Erythroblast (primary cell): ENCODE measurements around the gene ZNF488.

Experiments used
- DNase-seq, 2 experiments: peaks; one replicate each; lab custom pipeline; 2025; lab: John Stamatoyannopoulos, UW
- GATA1 ChIP-seq: IDR thresholded peaks from 2 replicates; pipeline ENCODE4 v1.6.1; 2011; ENCODE audit warnings: low read depth, mild to moderate bottlenecking, control low read depth, low read length, moderate library complexity
- POLR2A ChIP-seq: IDR thresholded peaks from 2 replicates; pipeline ENCODE4 v1.6.1; 2011; ENCODE audit warnings: mild to moderate bottlenecking, low read length

ZNF488 gene

DNA sequence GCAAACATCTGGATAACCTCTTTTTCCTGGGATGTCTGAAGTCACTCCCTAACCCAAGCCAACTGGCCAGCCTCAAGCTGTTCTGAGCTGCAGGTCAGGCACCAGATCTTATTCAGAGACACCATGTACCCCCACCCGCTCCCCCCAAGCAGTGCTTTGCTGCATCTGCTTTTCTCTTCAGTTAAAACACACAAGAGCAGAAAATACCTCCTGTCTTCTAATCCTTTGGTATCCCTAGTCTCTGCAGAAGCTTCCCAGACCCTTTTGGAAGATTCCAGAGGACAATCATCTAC lies 3.0 kb downstream of the ZNF488 start:
- TF ChIP-seq GATA1 (no peak), POLR2A (no peak)
- DNase-seq = no peak

- no peak for TF ChIP-seq GATA1
- TF ChIP-seq POLR2A = no peak
- no peak for DNase-seq
Measured at GRCh38 chr10:47380341-47381102, 3.6 kb downstream of the ZNF488 start.

DNA sequence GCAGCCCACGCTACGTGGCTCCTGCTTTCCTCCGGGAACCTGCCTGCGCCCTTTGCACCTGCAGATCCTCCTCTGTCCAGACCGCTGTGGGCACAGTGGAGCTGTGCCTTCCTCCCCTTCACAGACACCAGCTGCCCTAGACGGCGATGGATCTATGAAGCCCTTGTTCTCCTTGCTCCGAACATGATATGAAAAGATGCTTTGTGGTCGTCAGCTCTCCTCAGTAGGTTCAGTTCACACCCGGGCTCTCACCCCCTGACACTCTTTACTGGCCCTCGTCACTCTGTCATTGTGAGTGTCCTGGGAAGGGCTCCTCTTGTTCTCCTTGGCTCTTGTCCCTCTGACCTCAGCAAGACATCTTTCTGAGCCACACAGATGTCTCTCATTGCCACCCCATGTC lies 4.2 kb downstream of the ZNF488 start:
- TF ChIP-seq GATA1 (no peak), POLR2A (no peak)
- no peak for DNase-seq

DNA sequence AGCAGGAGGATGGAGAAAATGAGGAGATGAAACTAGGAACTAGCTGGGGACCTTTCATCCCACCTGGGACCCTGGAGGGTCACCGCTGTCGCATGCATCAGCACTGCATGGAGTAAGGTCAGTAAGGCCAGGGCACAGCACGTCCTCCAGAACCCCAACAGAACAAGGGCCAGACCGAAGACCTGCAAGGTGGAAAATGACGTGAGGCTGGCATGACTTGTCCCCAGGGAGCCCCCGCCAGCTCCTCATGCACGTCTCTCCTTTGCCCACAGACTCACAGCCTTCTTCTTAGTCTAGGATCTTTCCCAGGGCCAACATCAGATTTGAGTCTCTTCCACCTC lies 4.7 kb downstream of the ZNF488 start:
- DNase-seq = no peak

GRCh38 chr10:47378606-47379444 lies 5.3 kb downstream of the ZNF488 start:
- no peak for DNase-seq
- no peak for TF ChIP-seq GATA1
- TF ChIP-seq POLR2A = no peak

More for the DNA sequence above, 4.7 kb downstream of the ZNF488 start:
- TF ChIP-seq POLR2A (no peak), GATA1 (no peak)

DNA sequence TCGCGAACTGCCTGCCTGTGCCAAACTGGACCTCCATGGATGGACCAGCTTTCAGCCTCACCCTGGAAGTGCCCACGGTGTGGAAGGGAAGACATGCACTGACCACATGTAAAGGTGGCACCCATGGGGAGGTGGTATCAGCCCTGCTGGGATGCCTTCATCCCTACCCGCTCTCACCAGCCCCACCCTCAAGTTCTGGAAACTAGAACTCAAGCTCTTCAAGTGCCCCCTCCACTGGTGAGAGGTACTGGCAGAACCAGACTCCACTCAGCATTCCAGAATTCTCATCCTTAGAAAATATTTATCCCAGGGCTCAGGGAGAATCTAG lies 5.9 kb downstream of the ZNF488 start:
- DNase-seq = no peak
- TF ChIP-seq GATA1 = no peak
- TF ChIP-seq POLR2A = no peak

DNA sequence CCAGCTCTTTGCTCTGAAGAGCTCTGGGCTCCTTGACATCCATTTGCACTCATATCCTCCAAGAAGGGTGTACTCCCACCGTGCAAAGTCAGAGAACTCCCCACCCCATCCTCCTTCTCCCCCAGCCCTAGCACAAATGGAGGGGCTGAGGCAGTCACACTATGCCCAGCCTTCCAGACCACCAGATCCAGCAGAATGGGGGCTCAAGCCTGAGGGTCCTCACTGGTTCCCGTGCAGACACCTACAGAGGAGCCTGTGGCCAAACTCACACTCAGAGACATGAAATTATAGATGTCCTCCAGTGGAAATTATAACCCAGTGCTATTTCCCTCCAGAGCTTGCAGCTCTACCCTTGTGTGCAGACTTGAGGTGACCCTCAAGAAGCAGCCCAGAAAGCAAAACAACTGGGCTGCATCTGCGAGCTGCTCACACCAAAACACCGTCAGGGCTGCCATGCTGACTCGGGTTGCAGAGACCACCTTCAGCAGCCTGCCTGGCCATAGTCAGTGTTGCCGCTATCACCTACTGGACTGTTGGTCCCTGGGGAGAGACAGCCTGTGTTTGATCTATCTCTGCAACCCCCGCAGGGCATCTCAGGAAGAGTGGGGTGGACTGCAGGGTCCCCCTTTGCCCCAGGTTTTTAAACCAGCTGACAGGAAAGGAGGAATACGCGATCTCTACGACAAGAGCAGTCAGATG lies 7.4 kb downstream of the ZNF488 start:
- TF ChIP-seq POLR2A = no peak
- TF ChIP-seq GATA1 = no peak
- no peak for DNase-seq

DNA sequence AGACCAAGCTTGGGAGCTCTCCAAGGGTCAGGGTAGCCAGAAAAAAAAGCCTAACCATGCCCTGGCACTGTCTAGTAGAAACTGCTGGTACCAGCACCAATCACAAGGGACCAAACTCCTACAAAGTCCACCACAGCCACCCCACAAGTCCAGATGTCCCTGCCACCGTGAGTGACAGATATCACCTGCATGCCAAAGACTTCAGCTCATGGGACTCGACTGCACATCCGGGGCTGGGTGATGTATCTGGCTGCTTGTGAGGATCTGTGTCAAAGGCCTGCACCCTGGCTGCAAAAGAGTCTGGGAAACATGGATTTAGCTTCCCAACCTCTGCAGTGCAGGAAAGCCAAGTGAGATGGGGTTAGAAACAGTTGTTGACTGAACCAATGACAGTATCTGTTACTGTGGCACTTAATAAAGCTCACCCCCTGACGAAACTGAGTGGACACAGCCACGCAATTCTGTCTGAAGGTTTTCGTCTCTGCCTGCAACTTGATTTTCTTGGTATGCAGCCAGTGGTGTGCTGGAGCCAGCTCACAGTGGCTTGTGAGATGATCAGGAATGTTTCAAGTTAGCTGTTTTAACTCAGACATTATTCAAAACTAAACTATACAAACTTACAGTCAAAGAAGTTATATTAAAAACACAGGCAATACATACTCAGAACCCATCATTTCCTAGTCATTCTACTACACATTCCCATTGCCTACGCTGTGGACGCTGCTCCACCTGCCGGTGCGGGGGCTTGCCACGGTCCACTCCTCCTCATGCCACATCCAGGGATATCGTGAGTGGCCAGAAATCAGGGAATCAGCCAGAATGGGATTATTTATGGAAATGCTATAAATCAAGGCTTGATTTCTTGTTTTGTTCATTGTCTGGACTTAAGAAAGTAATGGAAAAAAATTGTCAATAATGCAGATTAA lies 9.2 kb downstream of the ZNF488 start:
- DNase-seq = no peak
- TF ChIP-seq GATA1 = no peak

DNA sequence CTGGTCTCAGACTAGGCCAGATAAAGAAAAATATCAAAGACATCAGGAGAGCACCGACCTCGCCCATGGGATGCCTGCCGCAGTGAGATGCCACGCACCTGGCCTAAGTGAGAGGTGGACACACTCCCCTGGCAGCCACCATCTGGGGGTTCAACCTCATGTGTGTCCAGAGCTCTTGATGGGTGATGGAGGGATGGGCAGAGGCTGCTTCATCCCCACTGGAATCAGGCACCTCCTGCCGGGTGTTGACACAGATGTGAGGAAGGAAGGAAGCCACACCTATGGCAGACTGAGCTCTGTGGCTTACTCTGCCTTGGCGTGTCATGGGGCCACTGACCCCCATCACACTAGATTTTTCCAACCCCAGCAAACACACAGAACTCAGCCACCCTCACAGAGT lies 11.4 kb downstream of the ZNF488 start:
- DNase-seq = no peak
- TF ChIP-seq POLR2A (no peak), GATA1 (no peak)

DNA sequence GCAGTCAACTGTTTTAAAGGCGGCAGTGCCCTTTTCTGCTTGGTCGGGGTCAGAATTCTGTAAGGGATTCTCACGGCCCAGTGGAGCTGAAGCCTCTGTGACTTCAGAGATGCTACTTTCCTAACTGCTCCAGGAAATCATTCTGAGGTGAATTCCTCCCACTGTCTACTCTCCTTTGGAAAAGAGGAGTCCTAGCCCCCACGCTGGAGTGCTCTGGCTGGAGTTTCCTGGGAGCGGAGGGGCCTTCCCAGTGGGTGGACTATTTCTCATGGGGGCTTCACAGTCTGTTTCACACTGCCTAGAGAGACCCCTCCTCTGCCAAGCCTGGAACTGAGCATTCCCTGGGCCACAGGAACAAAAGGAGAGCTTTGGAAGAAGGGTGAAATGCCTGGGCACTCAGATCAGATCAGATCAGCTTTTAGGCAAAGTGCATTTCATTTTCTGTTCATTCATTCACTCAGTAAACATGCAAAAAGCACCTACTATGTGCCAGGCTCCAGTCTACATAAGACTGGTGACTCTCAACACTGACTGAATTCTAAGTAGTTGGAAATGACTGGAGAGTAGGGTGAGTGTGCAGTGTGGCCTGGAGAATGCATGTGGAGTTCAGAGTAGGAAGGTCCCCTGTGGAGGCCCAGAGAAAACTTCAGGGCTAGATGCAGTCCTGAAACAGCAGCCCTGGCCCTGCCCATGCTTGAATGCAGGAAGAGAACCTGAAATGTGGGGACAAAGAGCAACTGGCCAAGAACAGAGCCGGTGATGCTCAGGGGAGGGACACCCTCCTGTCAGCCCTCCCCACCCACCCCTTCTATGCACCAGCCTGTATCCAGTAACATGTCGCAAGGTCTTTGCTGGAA lies 12.2 kb downstream of the ZNF488 start:
- TF ChIP-seq POLR2A (no peak), GATA1 (no peak)
- no peak for DNase-seq

GRCh38 chr10:47370878-47371277 lies 13.2 kb downstream of the ZNF488 start:
- no peak for TF ChIP-seq GATA1
- TF ChIP-seq POLR2A = no peak
- DNase-seq = no peak

DNA sequence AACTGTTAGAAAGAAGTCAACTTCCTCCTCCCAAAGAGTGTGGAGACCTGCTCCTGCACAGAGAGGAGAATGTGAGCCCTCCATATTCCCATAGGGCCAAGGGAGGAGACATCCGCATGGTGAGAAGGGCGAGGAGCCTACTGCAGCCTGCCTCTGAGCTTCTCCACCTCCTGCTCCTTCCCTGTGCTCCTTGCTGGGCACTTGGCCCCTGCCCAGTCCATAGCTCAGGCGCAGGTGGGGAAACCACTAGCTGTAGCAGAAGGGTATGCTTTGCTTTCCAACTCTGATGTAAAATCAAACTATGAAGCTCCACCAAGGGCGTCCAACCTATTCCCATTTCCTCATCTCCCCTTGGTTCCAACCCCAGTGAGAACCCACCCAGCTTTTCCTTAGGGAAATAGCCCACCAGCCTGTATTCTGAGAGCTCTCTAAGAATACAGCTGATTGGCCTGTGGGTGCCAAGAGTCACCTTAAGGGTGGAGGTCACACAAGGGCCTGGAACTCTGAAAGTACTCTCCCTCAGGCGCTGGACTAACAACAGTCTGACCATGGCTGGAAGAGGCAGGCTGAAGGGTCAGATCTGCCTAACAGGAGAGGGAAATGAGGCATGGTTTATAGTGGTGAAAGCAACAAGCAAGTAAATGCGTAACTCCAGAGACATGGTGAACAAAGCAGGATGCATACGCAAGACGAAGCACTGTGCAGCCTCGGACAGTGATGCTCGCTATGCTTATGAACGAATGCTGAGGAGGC lies 13.9 kb downstream of the ZNF488 start:
- DNase-seq = no peak

More for the DNA sequence above, 13.9 kb downstream of the ZNF488 start:
- TF ChIP-seq POLR2A (no peak), GATA1 (no peak)
